ENCODE measurements around the gene TPM1. TPM values are rescaled to one million over a fixed set of nuclear protein-coding genes. Genes with fewer than 3 reads are reported as not detected.

The TPM1 gene
- total RNA-seq, 2 donors from 2014 or later = 564 to 629 TPM

GRCh38 chr15:63072809-63073277 lies 30.3 kb downstream of the TPM1 start:
- Histone ChIP-seq H3K4me3 (no peak overlapping the region), H3K36me3 (peaks cover 0 to 7% of the 10 kb centered on the region in 2 donors), H3K27me3 (replicated peaks; ENCODE audit: insufficient read depth) (no peaks in the 10 kb centered on the region), H3K4me1 (replicated peaks) (no peaks in the 10 kb centered on the region), H3K27ac (no peak overlapping the region), H3K9me3 (no peaks in the 10 kb centered on the region)
- intact Hi-C loops (cut with DNase I) = no loop called here
- 79% methylated on average over 9 of the region's 9 CpGs for WGBS
- DNase-seq (ENCODE audit: low spot score) = no peak
- TF ChIP-seq CTCF (IDR thresholded peaks at IDR 0.05) (no peak), POLR2AphosphoS5 (IDR thresholded peaks at IDR 0.05) (no peak), POLR2A (IDR thresholded peaks at IDR 0.05) (no peak)

GRCh38 chr15:63073497-63074172 lies 31.1 kb downstream of the TPM1 start:
- intact Hi-C loops (cut with DNase I) = no loop called here
- Histone ChIP-seq H3K9me3 (no peaks in the 10 kb centered on the region), H3K36me3 (peaks cover 0 to under 1% of the 10 kb centered on the region in 2 donors), H3K27ac (no peak overlapping the region), H3K27me3 (replicated peaks; ENCODE audit: insufficient read depth) (no peaks in the 10 kb centered on the region), H3K4me1 (replicated peaks) (no peaks in the 10 kb centered on the region), H3K4me3 (no peak overlapping the region)
- 69% methylated on average over 9 of the region's 9 CpGs for WGBS
- no peak for TF ChIP-seq POLR2AphosphoS5 (IDR thresholded peaks at IDR 0.05)
- no peak for TF ChIP-seq POLR2A (IDR thresholded peaks at IDR 0.05)
- no peak for TF ChIP-seq CTCF (IDR thresholded peaks at IDR 0.05)
- DNase-seq (ENCODE audit: low spot score) = no peak

- Histone ChIP-seq H3K27ac (no peak overlapping the region), H3K4me1 (replicated peaks) (no peaks in the 10 kb centered on the region), H3K36me3 (no peaks in the 10 kb centered on the region), H3K4me3 (no peak overlapping the region), H3K27me3 (replicated peaks; ENCODE audit: insufficient read depth) (no peaks in the 10 kb centered on the region), H3K9me3 (no peaks in the 10 kb centered on the region)
- WGBS = 67% methylated on average over 17 of the region's 17 CpGs
- intact Hi-C loops (cut with DNase I) = no loop called here
- DNase-seq (ENCODE audit: low spot score) = no peak
- TF ChIP-seq POLR2A (IDR thresholded peaks at IDR 0.05) = no peak
- TF ChIP-seq POLR2AphosphoS5 (IDR thresholded peaks at IDR 0.05) = no peak
- no peak for TF ChIP-seq CTCF (IDR thresholded peaks at IDR 0.05)
Measured at GRCh38 chr15:63075015-63075983, 32.8 kb downstream of the TPM1 start.

- no peaks in the 10 kb centered on the region for H3K27me3 ChIP-seq (replicated peaks; ENCODE audit: insufficient read depth)
- H3K4me1 ChIP-seq (replicated peaks) = no peaks in the 10 kb centered on the region
- WGBS = 69% methylated on average over 12 of the region's 12 CpGs
Measured at GRCh38 chr15:63075984-63076713, 33.6 kb downstream of the TPM1 start.

More at GRCh38 chr15:63075984-63076713, 33.6 kb downstream of the TPM1 start:
- no peak for TF ChIP-seq CTCF (IDR thresholded peaks at IDR 0.05)
- no peak for TF ChIP-seq POLR2AphosphoS5 (IDR thresholded peaks at IDR 0.05)
- TF ChIP-seq POLR2A (IDR thresholded peaks at IDR 0.05) = no peak
- Histone ChIP-seq H3K36me3 (no peaks in the 10 kb centered on the region), H3K9me3 (no peaks in the 10 kb centered on the region), H3K4me3 (no peak overlapping the region), H3K27ac (no peak overlapping the region)
- no peak for DNase-seq (ENCODE audit: low spot score)
- intact Hi-C loops (cut with DNase I) = no loop called here

Measured in prostate gland (tissue), 2 donors.